Measurements from ENCODE around the gene FAM131C.

Gene FAM131C

GRCh38 chr1:16099412-16099811, 26.0 kb upstream of the FAM131C start:
- DNase-seq (ENCODE audit: low spot score), result no peak

DNA sequence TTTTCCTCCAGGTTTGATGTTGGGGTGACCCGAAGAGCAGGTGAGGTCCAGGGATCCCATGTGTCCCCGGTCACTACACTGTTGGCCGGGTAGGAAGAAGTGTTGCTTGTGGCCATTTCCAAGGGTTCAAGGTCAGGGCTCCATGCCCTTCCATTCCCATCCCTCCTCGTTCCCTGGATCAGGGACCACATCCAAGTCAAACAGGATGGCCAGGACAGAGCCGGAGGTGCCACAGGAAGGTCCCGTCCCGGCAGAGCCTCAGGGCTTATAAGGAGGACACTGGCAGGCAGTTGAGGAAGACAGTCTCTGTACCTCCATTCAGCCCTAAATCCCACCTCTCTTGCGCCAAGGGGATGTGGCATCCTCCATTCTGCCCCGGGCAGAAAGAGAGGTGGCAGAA, 22.0 kb upstream of the FAM131C start:
- no peak for DNase-seq (ENCODE audit: low spot score)

GRCh38 chr1:16094453-16095158, 21.2 kb upstream of the FAM131C start:
- DNase-seq (ENCODE audit: low spot score), result no peak

GRCh38 chr1:16093611-16094010, 20.2 kb upstream of the FAM131C start:
- no peak for DNase-seq (ENCODE audit: low spot score)

DNA sequence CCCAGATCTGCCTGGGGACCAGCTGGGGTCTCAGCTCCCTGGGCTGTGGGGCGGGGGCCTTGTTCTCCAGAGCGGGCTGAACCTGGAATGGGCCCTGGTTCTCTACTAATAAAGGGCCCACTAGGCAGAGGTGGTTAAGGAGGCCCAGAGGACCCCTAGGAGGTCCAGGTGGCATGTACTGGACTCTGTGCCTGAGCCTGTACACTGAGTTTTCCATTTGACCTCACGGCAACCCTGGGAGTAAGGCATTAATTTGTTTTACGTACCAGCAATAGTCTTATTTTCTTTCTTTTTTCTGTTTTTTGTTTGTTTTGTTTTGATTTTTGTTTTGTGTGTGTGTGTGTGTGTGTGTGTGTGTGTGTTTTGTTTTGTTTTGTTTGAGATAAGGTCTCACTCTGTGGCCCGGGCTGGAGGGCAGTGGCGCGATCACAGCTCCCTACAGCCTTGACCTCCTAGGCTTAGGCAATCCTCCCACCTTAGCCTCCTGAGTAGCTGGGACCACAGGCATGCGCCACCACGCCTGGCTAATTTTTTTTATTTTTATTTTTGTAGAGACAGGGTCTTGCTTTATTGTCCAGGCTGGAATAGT, 19.6 kb upstream of the FAM131C start:
- no peak for DNase-seq (ENCODE audit: low spot score)

DNA sequence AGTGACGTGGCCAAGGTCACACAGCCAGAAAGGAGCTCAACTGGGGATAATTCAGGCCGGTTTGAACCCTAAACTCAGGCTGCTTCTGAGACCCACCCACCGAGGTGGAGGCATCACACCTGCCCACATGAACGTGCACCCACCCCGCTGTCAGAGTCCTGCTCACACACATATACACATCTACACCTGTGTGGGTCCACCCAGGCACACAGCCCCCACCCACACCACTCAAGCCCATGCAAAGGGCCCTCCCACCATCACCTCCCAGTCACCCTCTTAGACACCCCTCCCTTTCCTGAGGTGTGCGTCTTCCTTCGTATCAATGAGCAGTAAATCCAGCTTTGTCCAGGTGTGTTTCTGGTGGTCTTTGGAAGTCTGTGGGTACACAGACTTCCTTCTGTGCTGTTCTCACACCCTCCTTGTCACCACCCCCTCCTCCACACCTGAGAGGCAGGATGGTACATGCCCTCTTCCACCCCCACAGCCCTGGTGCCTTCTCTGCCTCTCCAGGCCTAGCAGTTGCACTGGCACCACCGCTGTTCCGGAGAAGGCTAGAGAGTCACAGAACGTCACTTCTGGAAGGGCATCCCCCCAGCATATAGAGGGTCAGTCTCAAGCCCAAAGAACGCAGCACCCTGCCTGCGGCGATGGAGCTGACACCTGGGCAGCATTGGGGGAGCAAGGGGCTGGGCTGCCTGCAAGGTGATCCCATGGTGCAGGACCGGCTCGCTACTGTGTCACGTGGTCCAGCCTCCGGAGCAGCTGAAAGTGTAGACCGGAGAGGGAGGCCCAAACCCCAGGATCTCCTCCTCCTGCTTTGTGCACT, 18.9 kb upstream of the FAM131C start:
- DNase-seq (ENCODE audit: low spot score), result no peak

DNA sequence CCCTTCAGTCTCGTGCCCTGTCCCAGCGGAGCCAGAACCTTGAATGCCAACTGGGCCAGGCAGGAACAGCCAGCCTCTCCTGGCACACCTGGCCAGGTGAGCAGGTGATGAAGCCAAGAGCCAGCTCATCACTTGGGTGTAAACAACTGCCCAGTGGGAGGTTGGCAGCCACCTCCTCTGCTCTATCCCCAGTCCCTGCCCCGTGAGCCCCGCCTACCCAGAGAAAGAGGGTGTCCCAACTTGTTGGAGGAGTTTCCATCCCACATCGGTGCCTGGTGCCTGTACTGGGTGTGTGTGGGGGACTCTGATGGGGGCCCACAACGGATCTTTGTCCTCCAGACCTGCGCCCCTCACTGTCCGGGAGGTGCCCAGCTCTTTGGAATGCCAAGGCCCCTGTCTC, 17.8 kb upstream of the FAM131C start:
- DNase-seq (ENCODE audit: low spot score), result no peak

DNA sequence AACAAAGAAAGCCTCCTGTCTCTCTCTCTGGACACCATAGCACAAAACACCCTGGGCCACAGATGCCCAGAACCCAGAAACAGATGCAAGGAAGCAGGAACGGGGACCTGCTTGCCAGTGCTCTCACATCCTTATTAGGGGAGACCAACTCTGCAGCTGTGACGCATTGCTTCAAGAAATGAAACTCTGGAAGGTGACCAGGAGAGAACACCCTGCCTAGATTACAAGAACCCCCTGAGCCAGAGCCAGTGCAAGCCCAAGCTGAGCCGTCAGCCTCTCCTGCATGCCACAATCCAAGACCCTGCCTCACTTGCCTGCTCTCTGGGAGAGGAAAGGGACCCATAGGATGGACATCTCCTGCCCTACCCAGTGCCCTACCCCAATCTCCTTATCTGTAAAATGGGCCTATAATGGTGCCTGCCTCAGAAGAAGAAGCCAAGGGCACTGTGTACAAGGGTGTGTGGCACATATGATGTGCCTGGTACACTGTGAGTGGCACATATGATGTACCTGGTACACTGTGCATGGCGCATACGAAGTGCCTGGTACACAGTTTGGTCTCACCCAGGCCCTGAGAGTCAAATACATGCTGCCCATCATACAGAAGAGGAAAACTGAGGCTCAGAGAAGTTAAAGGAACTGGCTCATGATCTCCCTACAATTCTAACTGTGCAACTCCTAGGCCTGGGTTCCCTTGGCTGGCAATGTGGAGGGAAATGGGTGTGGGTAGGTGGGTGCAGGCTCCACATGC, 16.8 kb upstream of the FAM131C start:
- no peak for DNase-seq (ENCODE audit: low spot score)

GRCh38 chr1:16088996-16089395, 15.5 kb upstream of the FAM131C start:
- no peak for DNase-seq (ENCODE audit: low spot score)

DNA sequence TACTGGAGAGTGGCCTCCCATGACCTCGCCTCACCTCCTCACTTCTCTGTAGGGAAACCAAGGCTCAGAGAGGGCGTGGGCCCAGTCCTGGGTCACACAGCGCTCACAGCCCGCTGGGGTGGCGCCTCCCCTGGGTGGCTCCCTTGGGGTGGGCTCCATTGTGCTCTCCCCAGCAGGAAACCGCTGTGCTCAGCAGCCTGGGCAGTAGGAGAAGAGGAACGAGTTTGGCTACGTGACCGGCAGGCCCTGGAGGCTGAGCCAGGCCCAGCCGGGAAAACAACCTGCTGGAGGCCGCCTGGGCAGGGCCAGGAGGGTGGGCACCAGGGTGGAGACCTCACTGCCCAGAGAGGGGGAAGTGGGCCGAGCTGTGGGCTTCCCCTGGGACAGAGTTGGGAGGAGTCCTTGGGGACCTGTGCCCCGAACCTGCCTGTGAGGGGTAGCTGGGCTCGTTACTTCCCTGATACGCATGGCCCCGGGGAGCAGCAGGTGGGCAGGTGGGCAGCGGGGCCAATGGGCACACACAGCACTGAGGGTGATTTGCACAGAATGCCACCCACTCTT, 15.0 kb upstream of the FAM131C start:
- DNase-seq (ENCODE audit: low spot score), result no peak

DNA sequence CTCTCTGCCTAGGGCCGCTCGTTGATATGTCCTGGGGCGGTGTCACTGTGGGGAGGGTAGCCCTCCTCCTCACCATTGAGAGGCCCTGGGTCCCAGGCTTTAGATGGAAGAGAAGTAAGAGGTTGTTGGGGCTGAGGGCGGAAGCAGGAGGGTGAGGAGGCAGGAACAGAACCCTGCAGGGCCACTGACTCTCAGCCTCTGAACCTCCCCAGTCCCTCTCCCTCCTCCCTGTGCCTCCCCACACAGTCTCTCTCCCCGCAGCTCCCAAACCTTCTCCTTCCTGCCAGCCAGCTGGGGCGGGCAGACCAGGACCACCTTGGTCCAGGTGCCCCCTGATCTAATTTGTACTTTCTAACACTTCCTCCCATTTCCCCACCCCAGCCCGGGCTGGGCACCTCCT, 14.3 kb upstream of the FAM131C start:
- DNase-seq (ENCODE audit: low spot score), result no peak

DNA sequence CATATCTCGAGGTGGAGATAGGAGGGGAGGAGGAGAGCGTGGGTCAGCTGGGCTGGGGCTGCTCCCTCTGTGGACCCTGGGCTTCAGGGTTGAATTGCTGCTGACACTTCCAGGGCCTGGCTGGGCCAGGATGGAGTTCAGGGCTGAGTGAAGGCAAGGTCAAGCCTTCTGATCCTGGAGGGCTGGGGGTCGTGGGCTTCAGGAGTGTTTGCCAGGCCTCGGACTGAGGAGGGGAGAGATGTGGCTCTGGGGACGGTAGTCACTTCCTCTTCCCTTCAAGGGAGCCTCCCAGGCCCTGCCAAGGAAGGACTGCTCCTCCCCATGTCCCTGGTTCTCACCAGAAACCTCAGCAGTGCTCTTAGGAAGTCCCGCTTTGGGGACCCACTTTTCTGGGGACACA, 12.1 kb upstream of the FAM131C start:
- DNase-seq (ENCODE audit: low spot score), result no peak

DNA sequence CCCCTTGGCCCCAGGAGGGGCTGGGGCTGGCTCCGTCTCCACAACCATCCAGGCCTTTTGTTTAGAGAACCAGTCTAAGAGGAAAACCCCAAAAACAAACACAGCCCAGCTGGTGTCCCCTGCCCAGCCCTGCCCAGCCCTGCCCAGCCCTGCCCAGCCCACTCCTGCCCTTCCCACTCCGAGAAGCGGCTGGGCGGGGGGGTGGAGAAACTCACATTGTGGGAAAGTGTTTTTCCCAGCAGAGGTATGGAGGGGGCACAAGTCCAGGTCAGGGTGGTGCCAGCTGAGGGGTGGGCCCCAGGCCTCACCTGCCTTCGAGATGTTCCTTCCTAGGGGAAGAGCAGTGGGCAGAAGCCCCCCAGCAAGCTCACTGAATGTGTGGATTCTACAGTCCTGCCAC, 10.0 kb upstream of the FAM131C start:
- no peak for DNase-seq (ENCODE audit: low spot score)

DNA sequence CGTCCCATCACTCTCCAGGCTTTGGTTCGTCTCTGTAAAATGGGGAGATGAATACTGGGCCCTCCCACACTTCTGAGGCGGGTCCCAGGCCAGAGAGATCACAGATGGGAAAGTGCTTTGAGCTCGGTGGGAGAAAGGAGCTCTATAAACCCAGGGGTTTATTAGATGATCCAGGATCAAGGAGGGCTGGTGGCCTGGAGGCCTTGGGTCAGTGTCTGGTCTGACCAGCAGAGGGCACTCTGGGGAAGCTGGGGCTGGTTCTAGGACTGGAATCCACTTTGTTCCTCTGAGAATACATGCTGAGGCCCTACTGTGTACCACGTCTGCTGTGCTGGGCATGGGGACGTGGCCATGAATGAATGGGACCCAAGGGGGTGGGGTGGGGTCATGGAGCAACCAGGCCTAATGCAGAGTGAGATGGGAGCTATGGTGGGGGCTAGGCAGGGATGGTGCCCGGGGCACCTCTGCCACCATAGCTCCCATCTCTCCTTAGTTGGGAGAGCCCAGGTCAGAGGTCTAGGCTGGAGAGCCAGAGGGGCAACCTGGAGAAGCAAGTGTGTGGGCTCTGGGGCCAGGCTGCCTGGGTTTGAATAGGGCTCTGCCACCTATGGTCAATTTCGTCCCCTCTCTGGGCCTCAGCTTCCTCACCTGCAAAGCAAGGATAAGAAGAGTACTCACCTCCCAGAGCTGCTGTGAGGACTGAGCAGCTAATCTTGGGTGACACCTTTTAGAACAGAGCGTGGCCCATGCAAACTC, 9.0 kb upstream of the FAM131C start:
- DNase-seq (ENCODE audit: low spot score), result peak; percentile 79

DNA sequence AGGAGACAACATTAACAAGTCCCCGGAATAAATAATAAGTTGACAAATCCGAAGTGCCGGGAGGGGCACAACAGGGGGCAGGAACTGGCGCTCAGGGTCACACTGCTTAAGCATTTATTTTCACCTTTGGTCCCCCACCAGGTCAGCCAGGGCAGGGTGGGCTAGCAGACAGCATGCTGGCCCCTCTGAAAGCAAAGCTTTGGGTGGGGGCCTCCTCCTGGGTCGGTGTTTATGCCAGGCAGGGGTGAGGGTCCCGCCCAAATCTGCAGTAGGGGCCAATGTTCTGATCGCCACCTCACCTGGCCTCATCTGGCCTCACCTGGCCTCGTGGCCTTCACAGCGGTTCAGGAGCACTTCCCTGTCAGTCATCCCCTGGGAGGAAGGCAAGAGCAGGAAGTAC, 8.2 kb upstream of the FAM131C start:
- no peak for DNase-seq (ENCODE audit: low spot score)

GRCh38 chr1:16080422-16081150, 7.1 kb upstream of the FAM131C start:
- DNase-seq (ENCODE audit: low spot score), result no peak

GRCh38 chr1:16078925-16079656, 5.6 kb upstream of the FAM131C start:
- DNase-seq (ENCODE audit: low spot score), result peak; percentile 64

DNA sequence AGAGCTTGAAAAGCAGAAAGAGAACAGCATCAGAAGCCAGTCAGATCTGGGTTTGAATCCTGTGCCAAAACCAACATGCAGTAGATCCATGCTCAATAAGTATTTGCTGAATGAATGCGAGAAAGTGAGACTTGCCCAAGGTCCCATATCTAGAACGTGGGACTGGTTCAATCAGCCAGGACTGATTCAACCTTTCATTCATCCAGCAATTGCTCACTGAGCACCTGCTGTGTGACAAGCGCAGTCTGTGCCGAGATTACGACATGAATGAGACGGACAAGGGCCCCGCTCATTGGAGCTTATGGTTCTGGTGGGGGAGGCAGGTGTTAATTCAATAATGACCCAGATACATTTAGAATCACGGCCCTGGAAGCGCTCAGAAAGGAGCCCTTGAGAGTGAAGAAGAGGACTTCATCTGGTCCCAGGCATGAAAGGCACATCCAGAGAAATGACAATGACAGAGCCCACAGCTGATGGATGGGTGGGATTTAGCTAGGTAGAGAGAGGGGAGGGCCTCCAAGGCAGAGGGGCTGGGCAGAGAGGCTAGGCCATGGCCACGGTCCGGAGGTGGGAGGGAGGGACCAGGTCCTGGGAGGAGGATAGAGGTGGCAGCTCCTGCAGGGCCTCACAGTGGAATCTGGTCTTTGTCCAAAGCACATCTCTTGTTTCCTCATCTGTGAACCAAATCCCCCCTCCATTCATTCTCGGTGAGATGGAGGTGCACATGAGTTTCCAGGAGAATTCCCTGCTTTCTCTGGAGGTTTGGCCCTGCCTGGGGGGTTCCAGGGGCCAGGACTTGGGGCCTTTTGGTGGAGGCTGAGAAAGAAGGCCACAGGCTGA, 4.2 kb upstream of the FAM131C start:
- no peak for DNase-seq (ENCODE audit: low spot score)

DNA sequence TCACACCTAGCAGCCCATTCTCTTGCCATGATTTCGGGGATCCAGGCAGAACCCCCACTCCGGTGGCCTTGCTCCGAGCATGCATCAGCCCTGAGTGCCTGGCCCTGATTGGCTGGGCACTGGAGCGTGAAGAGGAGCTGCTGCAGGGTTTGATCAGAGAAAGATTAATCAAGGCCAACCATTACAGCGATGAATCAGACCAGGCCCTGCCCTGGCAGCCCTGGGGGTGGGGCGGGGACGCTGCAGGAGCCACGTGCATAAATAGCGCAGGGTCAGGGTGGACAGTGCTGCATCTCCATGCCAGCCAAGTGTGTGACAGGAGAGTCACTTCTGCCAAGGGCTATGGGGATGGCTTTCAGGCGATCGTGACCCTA, 3.4 kb upstream of the FAM131C start:
- DNase-seq (ENCODE audit: low spot score), result no peak

All from hematopoietic multipotent progenitor cell treated with erythropoietin and hydrocortisone succinate and interleukin-3 and kit ligand, for 15 days (in vitro differentiated cells).